IPS-11a (cell line): Measurements from ENCODE around the gene CLRN3.

ENCODE experiments used
- H3K4me3 ChIP-seq: one replicate; pipeline ENCODE4 v1.5.1; 2013; ENCODE audit warnings: low read depth, low read length, control low read depth

Gene CLRN3

GRCh38 chr10:127875916-127876315 is 16.8 kb downstream of the CLRN3 start:
- H3K4me3 ChIP-seq = no peak overlapping the region

GRCh38 chr10:127875449-127875765 is 17.3 kb downstream of the CLRN3 start:
- no peak overlapping the region for H3K4me3 ChIP-seq

- no peak overlapping the region for H3K4me3 ChIP-seq
These were observed 17.9 kb downstream of the CLRN3 start for GRCh38 chr10:127874671-127875448.

GRCh38 chr10:127873901-127874470 is 18.8 kb downstream of the CLRN3 start:
- H3K4me3 ChIP-seq = no peak overlapping the region

GRCh38 chr10:127872871-127873600 is 19.7 kb downstream of the CLRN3 start:
- no peak overlapping the region for H3K4me3 ChIP-seq

- H3K4me3 ChIP-seq = no peak overlapping the region
These were observed 20.6 kb downstream of the CLRN3 start for GRCh38 chr10:127872011-127872761.

GRCh38 chr10:127871631-127872010 is 21.1 kb downstream of the CLRN3 start:
- H3K4me3 ChIP-seq = no peak overlapping the region

GRCh38 chr10:127869329-127869728 is 23.4 kb downstream of the CLRN3 start:
- no peak overlapping the region for H3K4me3 ChIP-seq

GRCh38 chr10:127867805-127868204 is 24.9 kb downstream of the CLRN3 start:
- H3K4me3 ChIP-seq = no peak overlapping the region

GRCh38 chr10:127866276-127867013 is 26.3 kb downstream of the CLRN3 start:
- no peak overlapping the region for H3K4me3 ChIP-seq

- no peak overlapping the region for H3K4me3 ChIP-seq
These were observed 29.4 kb downstream of the CLRN3 start for GRCh38 chr10:127863231-127863825.

- no peak overlapping the region for H3K4me3 ChIP-seq
These were observed 32.1 kb downstream of the CLRN3 start for GRCh38 chr10:127860592-127860991.

GRCh38 chr10:127855976-127856375 is 36.8 kb downstream of the CLRN3 start:
- no peak overlapping the region for H3K4me3 ChIP-seq

GRCh38 chr10:127855591-127855881 is 37.2 kb downstream of the CLRN3 start:
- no peak overlapping the region for H3K4me3 ChIP-seq

GRCh38 chr10:127854769-127855590 is 37.8 kb downstream of the CLRN3 start:
- H3K4me3 ChIP-seq = no peak overlapping the region

GRCh38 chr10:127853868-127854768 is 38.6 kb downstream of the CLRN3 start:
- H3K4me3 ChIP-seq = no peak overlapping the region

GRCh38 chr10:127852456-127852855 is 40.3 kb downstream of the CLRN3 start:
- no peak overlapping the region for H3K4me3 ChIP-seq

GRCh38 chr10:127851661-127852194 is 41.0 kb downstream of the CLRN3 start:
- no peak overlapping the region for H3K4me3 ChIP-seq
